SK-N-SH (cell line): Measurements from ENCODE around the gene ITGAL. TPM values are rescaled to one million over a fixed set of nuclear protein-coding genes. Genes with fewer than 3 reads are reported as not detected.

Experiments
- CTCF ChIA-PET: fragments of 300-600, 350-600 bp; formaldehyde crosslinking; extraction: SDS; loops from one replicate; lab custom pipeline; 2021; lab: Yijun Ruan, JAX
- POLR2A ChIA-PET: fragments of 350-600 bp; sonication (Branson Sonifier 250); formaldehyde crosslinking; extraction: SDS; loops from one replicate; lab custom pipeline; 2020; ENCODE audit warnings: antibody characterized with exemption, inconsistent platforms; lab: Yijun Ruan, JAX
- DNase-seq: peaks from one replicate; pipeline ENCODE4 v3.0.0; 2012
- H2AFZ ChIP-seq: fragments of 200-600 bp; sonication (generic); 2 replicates; pipeline ENCODE4 v1.8.1; 2016; ENCODE audit warnings: antibody characterized with exemption, mild to moderate bottlenecking, low read depth
- H3F3A ChIP-seq: fragments of 200-600 bp; sonication (generic); replicated peaks from 2 replicates; pipeline ENCODE3; 2016; ENCODE audit warnings: antibody characterized with exemption, mild to moderate bottlenecking; ENCODE audit not compliant: insufficient read depth
- H3K27ac ChIP-seq, 2 experiments: fragments of 200-500 bp in 1 of 2; fragments of 200-600 bp in 1 of 2; sonication (Bioruptor generic) in 1 of 2; sonication (generic), shearing (Covaris generic) in 1 of 2; 2 replicates each; pipeline versions ENCODE4 v1.5.1 to v1.6.1; 2014 to 2016; ENCODE audit warnings: low read depth in 2 of 2, inconsistent platforms in 1 of 2, low read length in 1 of 2, mild to moderate bottlenecking in 1 of 2, mixed read lengths in 1 of 2
- H3K27me3 ChIP-seq: fragments of 200-600 bp; sonication (generic), shearing (Covaris generic); 2 replicates; pipeline ENCODE4 v1.6.1; 2016; ENCODE audit warnings: mixed run types; ENCODE audit not compliant: insufficient read depth
- H3K36me3 ChIP-seq, 2 experiments: fragments of 200-500 bp in 1 of 2; fragments of 200-600 bp in 1 of 2; sonication (Bioruptor generic) in 1 of 2; sonication (generic) in 1 of 2; replicated peaks in 1 of 2; 2 replicates each; pipeline versions ENCODE3 to v1.5.1; 2014 to 2016; ENCODE audit warnings: low read length in 1 of 2, mild to moderate bottlenecking in 1 of 2; ENCODE audit not compliant: insufficient read depth in 2 of 2, control insufficient read depth in 1 of 2
- H3K4me1 ChIP-seq, 2 experiments: fragments of 200-500 bp in 1 of 2; fragments of 200-600 bp in 1 of 2; sonication (Bioruptor generic) in 1 of 2; sonication (generic), shearing (Covaris generic) in 1 of 2; 2 replicates each; pipeline versions ENCODE4 v1.5.1 to v1.6.1; 2014 to 2016; ENCODE audit warnings: low read depth in 1 of 2, low read length in 1 of 2, mixed run types in 1 of 2; ENCODE audit not compliant: insufficient read depth in 2 of 2, control insufficient read depth in 1 of 2
- H3K4me2 ChIP-seq: fragments of 200-600 bp; sonication (generic), shearing (Covaris generic); 2 replicates; pipeline ENCODE4 v1.6.1; 2017; ENCODE audit warnings: mixed run types
- H3K4me3 ChIP-seq, 2 experiments: fragments of 200-500 bp in 1 of 2; fragments of 200-600 bp in 1 of 2; sonication (Bioruptor generic) in 1 of 2; sonication (generic), shearing (Covaris generic) in 1 of 2; 2 replicates each; pipeline versions ENCODE4 v1.5.1 to v1.8.1; 2014 to 2016; ENCODE audit warnings: low read depth in 2 of 2, inconsistent platforms in 1 of 2, low read length in 1 of 2, mild to moderate bottlenecking in 1 of 2, mixed read lengths in 1 of 2, moderate library complexity in 1 of 2
- H3K79me2 ChIP-seq: fragments of 200-600 bp; sonication (generic); 2 replicates; pipeline ENCODE4 v1.8.1; 2017; ENCODE audit warnings: mild to moderate bottlenecking; ENCODE audit not compliant: insufficient read depth
- H3K9ac ChIP-seq: fragments of 200-600 bp; sonication (generic); 2 replicates; pipeline ENCODE4 v1.6.1; 2017; ENCODE audit warnings: mixed run types
- H3K9me2 ChIP-seq: fragments of 200-600 bp; sonication (generic); 2 replicates; pipeline ENCODE4 v1.6.1; 2017; ENCODE audit warnings: mixed run types
- H3K9me3 ChIP-seq: fragments of 200-600 bp; sonication (generic); 2 replicates; pipeline ENCODE4 v1.6.1; 2017; ENCODE audit warnings: mixed run types, mild to moderate bottlenecking, moderate library complexity
- H4K20me1 ChIP-seq: fragments of 200-600 bp; sonication (generic); 2 replicates; pipeline ENCODE4 v1.6.1; 2017; ENCODE audit warnings: mild to moderate bottlenecking, mixed run types; ENCODE audit not compliant: insufficient read depth
- CHD2 ChIP-seq: fragments of 150-350 bp; IDR thresholded peaks from 2 replicates; pipeline ENCODE4 v1.6.1; 2018; ENCODE audit warnings: low read length; ENCODE audit not compliant: partially characterized antibody
- FOSL2 ChIP-seq: IDR thresholded peaks from 2 replicates; pipeline ENCODE4 v1.4.0; 2012; ENCODE audit warnings: low read depth, mild to moderate bottlenecking, moderate library complexity, borderline replicate concordance
- FOXM1 ChIP-seq: IDR thresholded peaks from 2 replicates; pipeline ENCODE4 v1.4.0; 2012; ENCODE audit warnings: low read depth, mild to moderate bottlenecking
- GABPA ChIP-seq: IDR thresholded peaks from 2 replicates; pipeline ENCODE4 v1.4.0; 2012; ENCODE audit warnings: low read depth, mild to moderate bottlenecking
- IRF3 ChIP-seq: fragments of 150-350 bp; IDR thresholded peaks from 2 replicates; pipeline ENCODE4 v1.6.1; 2016; ENCODE audit warnings: mild to moderate bottlenecking, low read depth, low read length
- POLR2AphosphoS5 ChIP-seq: IDR thresholded peaks from 2 replicates; pipeline ENCODE4 v1.6.1; 2012; ENCODE audit warnings: low read depth, low read length
- RCOR1 ChIP-seq: fragments of 150-350 bp; IDR thresholded peaks from 2 replicates; pipeline ENCODE4 v1.6.1; 2017; ENCODE audit warnings: antibody characterized with exemption, low read length
- RFX5 ChIP-seq: IDR thresholded peaks from 2 replicates; pipeline ENCODE4 v1.6.1; 2012; ENCODE audit warnings: mild to moderate bottlenecking, improper control_type of control experiment, low read length
- SMC3 ChIP-seq: IDR thresholded peaks from 2 replicates; pipeline ENCODE4 v1.6.1; 2012; ENCODE audit warnings: low read depth, low read length, improper control_type of control experiment
- TAF1 ChIP-seq: IDR thresholded peaks from 2 replicates; pipeline ENCODE4 v1.6.1; 2012; ENCODE audit warnings: low read depth, mild to moderate bottlenecking, low read length, moderate library complexity, borderline replicate concordance
- WGBS: methylation state at CpG from one replicate; pipeline ENCODE4 v1.1.6; 2017; ENCODE audit warnings: low lambda C conversion rate; 5-methylcytosine and 5-hydroxymethylcytosine counted together
- polyA plus RNA-seq, 3 experiments: library from polyadenylated mRNA; depleted of rRNA; stranded (reverse); fragments of >200 nt; gene quantifications; 2 replicates each; pipeline ENCODE4 v1.2.3, GENCODE V29; 2012

Gene ITGAL
- polyA plus RNA-seq, 1 of the 3 experiments (the other 2 are of a cell fraction), result 0.12 TPM

GRCh38 chr16:30434852-30435251, 37.7 kb upstream of the ITGAL start:
- no peaks in the 10 kb centered on the region for H3K9me2 ChIP-seq
- TF ChIP-seq RFX5 (no peak), CHD2 (no peak), GABPA (no peak), POLR2AphosphoS5 (no peak), IRF3 (no peak)
- no peak overlapping the region for H2AFZ ChIP-seq
- H3K4me3 ChIP-seq, result no peak overlapping the region
- H4K20me1 ChIP-seq, result no peaks in the 10 kb centered on the region
- no peaks in the 10 kb centered on the region for H3K9me3 ChIP-seq
- H3K36me3 ChIP-seq, result no peaks in the 10 kb centered on the region
- CTCF ChIA-PET, result interaction anchor here (0.7 to 0.8 kb wide), 2 partner anchors 17 to 48 kb away, joined by 3 to 4 read pairs; no protein-coding TSS in a partner anchor
- 47% methylated on average over 4 of the region's 4 CpGs for WGBS
- no peaks in the 10 kb centered on the region for H3K79me2 ChIP-seq
- no peak overlapping the region for H3K9ac ChIP-seq
- peaks cover 0 to 4% of the 10 kb centered on the region in 2 experiments; a peak in 1 of 4 replicates for H3K4me1 ChIP-seq
- POLR2A ChIA-PET, result no interaction called here
- H3K4me2 ChIP-seq, result no peak overlapping the region
- no peaks in the 10 kb centered on the region for H3K27me3 ChIP-seq
- no peak for DNase-seq
- no peak overlapping the region for H3K27ac ChIP-seq
- H3F3A ChIP-seq, result no peaks in the 10 kb centered on the region

GRCh38 chr16:30437511-30438046, 35.0 kb upstream of the ITGAL start:
- no peak for DNase-seq
- no peak overlapping the region for H3K4me2 ChIP-seq
- no peaks in the 10 kb centered on the region for H3K9me3 ChIP-seq
- H3K9me2 ChIP-seq, result no peaks in the 10 kb centered on the region
- 74% methylated on average over 3 of the region's 3 CpGs for WGBS
- no peaks in the 10 kb centered on the region for H3K27me3 ChIP-seq
- CTCF ChIA-PET, result interaction anchor here (1.4 to 1.6 kb wide), 2 partner anchors 12 to 98 kb away, joined by 4 to 5 read pairs; no protein-coding TSS in a partner anchor
- H4K20me1 ChIP-seq, result no peaks in the 10 kb centered on the region
- H3K4me3 ChIP-seq, result no peak overlapping the region; a peak in 1 of 4 replicates
- H2AFZ ChIP-seq, result no peak overlapping the region
- no peak overlapping the region for H3K27ac ChIP-seq
- TF ChIP-seq FOSL2 (no peak), TAF1 (no peak), SMC3 (no peak)
- no peak overlapping the region for H3K9ac ChIP-seq
- no peaks in the 10 kb centered on the region for H3K36me3 ChIP-seq
- no peaks in the 10 kb centered on the region for H3K79me2 ChIP-seq
- no peaks in the 10 kb centered on the region for H3F3A ChIP-seq
- POLR2A ChIA-PET, result no interaction called here
- H3K4me1 ChIP-seq, result no peaks in the 10 kb centered on the region

- Histone ChIP-seq H3K9me3 (no peaks in the 10 kb centered on the region), H2AFZ (no peak overlapping the region), H3K4me3 (no peak overlapping the region), H3K27me3 (no peaks in the 10 kb centered on the region), H3K9me2 (no peaks in the 10 kb centered on the region), H3K9ac (no peak overlapping the region), H4K20me1 (no peaks in the 10 kb centered on the region), H3K4me1 (no peaks in the 10 kb centered on the region), H3K4me2 (no peak overlapping the region), H3K79me2 (peaks cover 7% of the 10 kb centered on the region), H3K36me3 (peaks cover 6 to 8% of the 10 kb centered on the region in 2 experiments), H3K27ac (no peak overlapping the region)
- POLR2A ChIA-PET, result no interaction called here
- CTCF ChIA-PET, result interaction anchor here (1.3 kb wide), 1 partner anchor 190 kb away, joined by 3 read pairs; no protein-coding TSS in a partner anchor
- WGBS, result 77% methylated on average over 5 of the region's 5 CpGs
- no peak for DNase-seq
- TF ChIP-seq RCOR1, result no peak
- no peak for TF ChIP-seq FOXM1
- TF ChIP-seq, all 33 proteins: peak for 0
- H3F3A ChIP-seq, result no peaks in the 10 kb centered on the region
Measured at GRCh38 chr16:30438835-30439234, 33.7 kb upstream of the ITGAL start.
